HepG2 (cell line): ENCODE results near the gene LSM2. TPM values are rescaled to one million over a fixed set of nuclear protein-coding genes. Genes with fewer than 3 reads are reported as not detected.

Experiments
- CENPX ChIP-seq: sonication (generic); formaldehyde crosslinking; IDR thresholded peaks from 2 replicates; pipeline ENCODE4 v1.9.0; 2021; ENCODE audit warnings: mild to moderate bottlenecking, missing genetic modification reagents, moderate library complexity
- FOXC1 ChIP-seq: sonication (generic); formaldehyde crosslinking; IDR thresholded peaks from 2 replicates; pipeline ENCODE4 v1.8.0; 2022; ENCODE audit warnings: mild to moderate bottlenecking, missing genetic modification reagents, borderline replicate concordance
- HDAC2 ChIP-seq: sonication (generic); formaldehyde crosslinking; IDR thresholded peaks from 2 replicates; pipeline ENCODE4 v1.4.0; 2020; ENCODE audit warnings: missing genetic modification reagents
- POGZ ChIP-seq: sonication (generic); formaldehyde crosslinking; IDR thresholded peaks from 2 replicates; pipeline ENCODE4 v1.4.0; 2020; ENCODE audit warnings: mild to moderate bottlenecking, missing genetic modification reagents
- RARA ChIP-seq: IDR thresholded peaks from 2 replicates; pipeline ENCODE4 v1.6.1; 2016; ENCODE audit warnings: missing genetic modification reagents, missing compliant biosample characterization
- SOX6 ChIP-seq, 2 experiments: fragments of 450-650 bp in 1 of 2; sonication (generic) in 1 of 2; formaldehyde crosslinking in 1 of 2; IDR thresholded peaks; 2 replicates each; pipeline versions ENCODE4 v1.4.0 to v1.6.1; 2017 to 2020; ENCODE audit warnings: antibody characterized with exemption in 1 of 2, mild to moderate bottlenecking in 1 of 2, missing genetic modification reagents in 1 of 2
- YEATS4 ChIP-seq: sonication (generic); formaldehyde crosslinking; IDR thresholded peaks from 2 replicates; pipeline ENCODE4 v1.4.0; 2020; ENCODE audit warnings: missing genetic modification reagents, borderline replicate concordance
- ZFP36L1 ChIP-seq: sonication (generic); formaldehyde crosslinking; IDR thresholded peaks from 2 replicates; pipeline ENCODE4 v1.8.0; 2022; ENCODE audit warnings: mild to moderate bottlenecking, missing genetic modification reagents, moderate library complexity
- ZKSCAN1 ChIP-seq: fragments of 150-350 bp; IDR thresholded peaks from 2 replicates; pipeline ENCODE4 v1.6.1; 2014; ENCODE audit warnings: low read length
- ZNF335 ChIP-seq: sonication (generic); formaldehyde crosslinking; IDR thresholded peaks from 2 replicates; pipeline ENCODE4 v1.4.0; 2020; ENCODE audit warnings: missing genetic modification reagents
- ZNF432 ChIP-seq: sonication (generic); formaldehyde crosslinking; IDR thresholded peaks from 2 replicates; pipeline ENCODE4 v1.5.0; 2020; ENCODE audit warnings: missing genetic modification reagents, mild to moderate bottlenecking, borderline replicate concordance
- ZNF737 ChIP-seq: sonication (generic); formaldehyde crosslinking; IDR thresholded peaks from 2 replicates; pipeline ENCODE4 v1.5.0; 2020; ENCODE audit warnings: missing genetic modification reagents, mild to moderate bottlenecking, borderline replicate concordance
- ZNF773 ChIP-seq: sonication (generic); formaldehyde crosslinking; IDR thresholded peaks from 2 replicates; pipeline ENCODE4 v1.4.0; 2020; ENCODE audit warnings: missing genetic modification reagents, borderline replicate concordance
- polyA plus RNA-seq, 8 experiments: library from polyadenylated mRNA; depleted of rRNA in 3 of 8; stranded (reverse) in 7 of 8; unstranded in 1 of 8; fragments of >200 nt; fragmentation: Illumina TruSeq in 4 of 8; extraction: Trizol in 4 of 8; gene quantifications; 2 replicates each; pipeline versions ENCODE4 v1.2.1 to v1.2.3, GENCODE V29; 2011 to 2016; ENCODE audit warnings: low read depth in 4 of 8, missing spikeins in 1 of 8, mixed read lengths in 1 of 8; ENCODE audit not compliant: insufficient read depth in 1 of 8
- total RNA-seq, 5 experiments: library from RNA; depleted of rRNA; stranded (reverse); fragments of >200 nt; fragmentation: Illumina TruSeq; extraction: Trizol; gene quantifications; 2 replicates each; pipeline ENCODE4 v1.2.3, GENCODE V29; 2016; ENCODE audit warnings: low read depth in 1 of 5
- TF ChIP-seq, protein P1 (sequence below): sonication (generic); formaldehyde crosslinking; IDR thresholded peaks from 2 replicates; pipeline ENCODE4 v1.4.0; 2020; ENCODE audit warnings: missing genetic modification reagents
- TF ChIP-seq, protein P2 (sequence below): sonication (generic); formaldehyde crosslinking; conservative IDR thresholded peaks from 2 replicates; pipeline ENCODE4 v1.4.0; 2020; ENCODE audit warnings: mild to moderate bottlenecking, missing genetic modification reagents, moderate library complexity
- TF ChIP-seq, protein P3 (sequence below): IDR thresholded peaks from 2 replicates; pipeline ENCODE4 v1.6.1; 2016; ENCODE audit warnings: mild to moderate bottlenecking, missing biosample characterization, missing genetic modification reagents
- TF ChIP-seq, protein P4 (sequence below): sonication (generic); formaldehyde crosslinking; IDR thresholded peaks from 2 replicates; pipeline ENCODE4 v1.4.0; 2020; ENCODE audit warnings: mild to moderate bottlenecking, missing genetic modification reagents, borderline replicate concordance

LSM2 gene
- total and polyA plus RNA-seq, 2 of the 13 experiments (the other 11 are each of a cell fraction or from before 2014, with no cell fraction given): 69.4 to 90.5 TPM

DNA sequence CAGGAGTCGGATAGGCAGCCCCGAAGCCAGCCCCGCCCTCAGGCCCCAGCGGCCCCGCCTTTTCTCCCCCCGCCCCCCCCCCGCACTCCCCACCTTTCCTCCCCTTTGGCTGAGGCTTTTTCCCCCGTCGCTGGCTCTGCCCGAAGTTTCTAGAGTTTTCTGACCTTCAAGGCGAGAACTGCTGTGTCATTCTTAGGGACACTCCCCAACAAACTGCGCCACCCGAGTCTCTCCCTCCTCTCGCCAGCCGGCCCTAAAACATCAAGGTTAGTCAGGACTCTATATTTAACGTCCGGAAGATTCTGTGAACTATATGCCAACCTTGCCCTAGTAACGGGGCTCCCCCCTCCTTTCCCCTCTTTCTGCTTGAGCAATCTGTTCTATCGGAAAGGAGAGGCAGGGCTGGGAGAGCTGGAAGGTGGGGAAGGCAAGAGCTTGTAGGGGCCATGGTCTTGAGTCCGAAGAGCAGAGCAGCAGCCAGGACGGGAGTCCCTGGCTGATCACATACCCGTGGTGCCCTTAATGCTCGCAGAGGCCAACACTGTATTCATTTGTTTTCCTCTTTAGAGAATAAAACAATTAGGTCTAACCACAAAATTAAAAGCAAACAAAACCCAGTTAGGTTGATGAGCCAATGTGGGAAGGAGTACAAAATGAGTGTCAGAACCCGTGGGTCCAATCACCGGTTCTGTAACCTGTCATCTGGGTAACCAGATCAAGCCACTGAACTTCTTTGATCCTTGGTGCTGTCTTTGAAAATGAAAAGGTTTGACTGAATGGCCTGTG lies 15.5 kb upstream of the LSM2 start (continued):
- TF ChIP-seq, protein P1, sequence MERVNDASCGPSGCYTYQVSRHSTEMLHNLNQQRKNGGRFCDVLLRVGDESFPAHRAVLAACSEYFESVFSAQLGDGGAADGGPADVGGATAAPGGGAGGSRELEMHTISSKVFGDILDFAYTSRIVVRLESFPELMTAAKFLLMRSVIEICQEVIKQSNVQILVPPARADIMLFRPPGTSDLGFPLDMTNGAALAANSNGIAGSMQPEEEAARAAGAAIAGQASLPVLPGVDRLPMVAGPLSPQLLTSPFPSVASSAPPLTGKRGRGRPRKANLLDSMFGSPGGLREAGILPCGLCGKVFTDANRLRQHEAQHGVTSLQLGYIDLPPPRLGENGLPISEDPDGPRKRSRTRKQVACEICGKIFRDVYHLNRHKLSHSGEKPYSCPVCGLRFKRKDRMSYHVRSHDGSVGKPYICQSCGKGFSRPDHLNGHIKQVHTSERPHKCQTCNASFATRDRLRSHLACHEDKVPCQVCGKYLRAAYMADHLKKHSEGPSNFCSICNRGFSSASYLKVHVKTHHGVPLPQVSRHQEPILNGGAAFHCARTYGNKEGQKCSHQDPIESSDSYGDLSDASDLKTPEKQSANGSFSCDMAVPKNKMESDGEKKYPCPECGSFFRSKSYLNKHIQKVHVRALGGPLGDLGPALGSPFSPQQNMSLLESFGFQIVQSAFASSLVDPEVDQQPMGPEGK: peak; percentile 72
- TF ChIP-seq RARA (peak; percentile 50; the same call in 1 of the 2 replicates), ZKSCAN1 (peak; percentile 55; the same call in 1 of the 2 replicates), ZFP36L1 (CRISPR knock-in tag) (0 out of 2 replicates have a peak, but pooled peaks have one; percentile 19), CENPX (CRISPR knock-in tag) (no peak), ZNF335 (peak; percentile 97), ZNF773 (CRISPR knock-in tag) (no peak), POGZ (CRISPR knock-in tag) (no peak), ZNF432 (no peak), HDAC2 (CRISPR knock-in tag) (peak; percentile 11; the same call in 1 of the 2 replicates), FOXC1 (peak; percentile 23; the same call in 1 of the 2 replicates), YEATS4 (peak; percentile 60; the same call in 1 of the 2 replicates), ZNF737 (CRISPR knock-in tag) (no peak), SOX6 (IDR thresholded peaks at IDR 0.05) (no peak), SOX6 (CRISPR knock-in tag; IDR thresholded peaks at IDR 0.05) (peak; percentile 44)
- TF ChIP-seq, protein P2, sequence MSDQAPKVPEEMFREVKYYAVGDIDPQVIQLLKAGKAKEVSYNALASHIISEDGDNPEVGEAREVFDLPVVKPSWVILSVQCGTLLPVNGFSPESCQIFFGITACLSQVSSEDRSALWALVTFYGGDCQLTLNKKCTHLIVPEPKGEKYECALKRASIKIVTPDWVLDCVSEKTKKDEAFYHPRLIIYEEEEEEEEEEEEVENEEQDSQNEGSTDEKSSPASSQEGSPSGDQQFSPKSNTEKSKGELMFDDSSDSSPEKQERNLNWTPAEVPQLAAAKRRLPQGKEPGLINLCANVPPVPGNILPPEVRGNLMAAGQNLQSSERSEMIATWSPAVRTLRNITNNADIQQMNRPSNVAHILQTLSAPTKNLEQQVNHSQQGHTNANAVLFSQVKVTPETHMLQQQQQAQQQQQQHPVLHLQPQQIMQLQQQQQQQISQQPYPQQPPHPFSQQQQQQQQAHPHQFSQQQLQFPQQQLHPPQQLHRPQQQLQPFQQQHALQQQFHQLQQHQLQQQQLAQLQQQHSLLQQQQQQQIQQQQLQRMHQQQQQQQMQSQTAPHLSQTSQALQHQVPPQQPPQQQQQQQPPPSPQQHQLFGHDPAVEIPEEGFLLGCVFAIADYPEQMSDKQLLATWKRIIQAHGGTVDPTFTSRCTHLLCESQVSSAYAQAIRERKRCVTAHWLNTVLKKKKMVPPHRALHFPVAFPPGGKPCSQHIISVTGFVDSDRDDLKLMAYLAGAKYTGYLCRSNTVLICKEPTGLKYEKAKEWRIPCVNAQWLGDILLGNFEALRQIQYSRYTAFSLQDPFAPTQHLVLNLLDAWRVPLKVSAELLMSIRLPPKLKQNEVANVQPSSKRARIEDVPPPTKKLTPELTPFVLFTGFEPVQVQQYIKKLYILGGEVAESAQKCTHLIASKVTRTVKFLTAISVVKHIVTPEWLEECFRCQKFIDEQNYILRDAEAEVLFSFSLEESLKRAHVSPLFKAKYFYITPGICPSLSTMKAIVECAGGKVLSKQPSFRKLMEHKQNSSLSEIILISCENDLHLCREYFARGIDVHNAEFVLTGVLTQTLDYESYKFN (CRISPR knock-in tag): peak; percentile 34; the same call in 1 of the 2 replicates
- TF ChIP-seq, protein P3, sequence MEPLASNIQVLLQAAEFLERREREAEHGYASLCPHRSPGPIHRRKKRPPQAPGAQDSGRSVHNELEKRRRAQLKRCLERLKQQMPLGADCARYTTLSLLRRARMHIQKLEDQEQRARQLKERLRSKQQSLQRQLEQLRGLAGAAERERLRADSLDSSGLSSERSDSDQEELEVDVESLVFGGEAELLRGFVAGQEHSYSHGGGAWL (CRISPR knock-in tag): no peak; the same call in 1 of the 2 replicates
- TF ChIP-seq, protein P4, sequence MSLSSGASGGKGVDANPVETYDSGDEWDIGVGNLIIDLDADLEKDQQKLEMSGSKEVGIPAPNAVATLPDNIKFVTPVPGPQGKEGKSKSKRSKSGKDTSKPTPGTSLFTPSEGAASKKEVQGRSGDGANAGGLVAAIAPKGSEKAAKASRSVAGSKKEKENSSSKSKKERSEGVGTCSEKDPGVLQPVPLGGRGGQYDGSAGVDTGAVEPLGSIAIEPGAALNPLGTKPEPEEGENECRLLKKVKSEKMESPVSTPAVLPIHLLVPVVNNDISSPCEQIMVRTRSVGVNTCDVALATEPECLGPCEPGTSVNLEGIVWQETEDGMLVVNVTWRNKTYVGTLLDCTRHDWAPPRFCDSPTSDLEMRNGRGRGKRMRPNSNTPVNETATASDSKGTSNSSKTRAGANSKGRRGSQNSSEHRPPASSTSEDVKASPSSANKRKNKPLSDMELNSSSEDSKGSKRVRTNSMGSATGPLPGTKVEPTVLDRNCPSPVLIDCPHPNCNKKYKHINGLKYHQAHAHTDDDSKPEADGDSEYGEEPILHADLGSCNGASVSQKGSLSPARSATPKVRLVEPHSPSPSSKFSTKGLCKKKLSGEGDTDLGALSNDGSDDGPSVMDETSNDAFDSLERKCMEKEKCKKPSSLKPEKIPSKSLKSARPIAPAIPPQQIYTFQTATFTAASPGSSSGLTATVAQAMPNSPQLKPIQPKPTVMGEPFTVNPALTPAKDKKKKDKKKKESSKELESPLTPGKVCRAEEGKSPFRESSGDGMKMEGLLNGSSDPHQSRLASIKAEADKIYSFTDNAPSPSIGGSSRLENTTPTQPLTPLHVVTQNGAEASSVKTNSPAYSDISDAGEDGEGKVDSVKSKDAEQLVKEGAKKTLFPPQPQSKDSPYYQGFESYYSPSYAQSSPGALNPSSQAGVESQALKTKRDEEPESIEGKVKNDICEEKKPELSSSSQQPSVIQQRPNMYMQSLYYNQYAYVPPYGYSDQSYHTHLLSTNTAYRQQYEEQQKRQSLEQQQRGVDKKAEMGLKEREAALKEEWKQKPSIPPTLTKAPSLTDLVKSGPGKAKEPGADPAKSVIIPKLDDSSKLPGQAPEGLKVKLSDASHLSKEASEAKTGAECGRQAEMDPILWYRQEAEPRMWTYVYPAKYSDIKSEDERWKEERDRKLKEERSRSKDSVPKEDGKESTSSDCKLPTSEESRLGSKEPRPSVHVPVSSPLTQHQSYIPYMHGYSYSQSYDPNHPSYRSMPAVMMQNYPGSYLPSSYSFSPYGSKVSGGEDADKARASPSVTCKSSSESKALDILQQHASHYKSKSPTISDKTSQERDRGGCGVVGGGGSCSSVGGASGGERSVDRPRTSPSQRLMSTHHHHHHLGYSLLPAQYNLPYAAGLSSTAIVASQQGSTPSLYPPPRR (CRISPR knock-in tag): no peak; the same call in 1 of the 2 replicates
